Testis (tissue), 3 donors: Measurements from ENCODE around the gene HAPLN3. TPM values are rescaled to one million over a fixed set of nuclear protein-coding genes. Genes with fewer than 3 reads are reported as not detected.

Experiments
- DNase-seq: peaks from one replicate; pipeline ENCODE4 v3.0.0-alpha.2; 2019
- H3K27ac ChIP-seq, 2 donors: fragments of 200-600 bp; sonication (generic); one replicate each; pipeline ENCODE4 v1.5.1; 2019
- H3K27me3 ChIP-seq: fragments of 200-600 bp; sonication (generic); one replicate; pipeline ENCODE4 v1.5.1; 2019
- H3K36me3 ChIP-seq: fragments of 200-600 bp; sonication (generic); one replicate; pipeline ENCODE4 v1.5.1; 2017; ENCODE audit warnings: low read depth; ENCODE audit errors: missing control alignments
- H3K4me1 ChIP-seq: fragments of 200-600 bp; sonication (generic); one replicate; pipeline ENCODE4 v1.5.1; 2019
- H3K4me3 ChIP-seq, 2 donors: fragments of 200-600 bp; sonication (generic); one replicate each; pipeline ENCODE4 v1.5.1; 2017 to 2019
- H3K9me3 ChIP-seq: fragments of 200-600 bp; sonication (generic); one replicate; pipeline ENCODE4 v1.5.1; 2017
- CTCF ChIP-seq, 3 experiments: fragments of 450-650 bp in 2 of 3; fragments of 200-600 bp in 1 of 3; sonication (generic) in 1 of 3; IDR thresholded peaks; one replicate each; pipeline ENCODE4 v1.5.1; 2016 to 2019; ENCODE audit warnings: antibody characterized with exemption in 3 of 3, mild to moderate bottlenecking in 2 of 3, moderate library complexity in 1 of 3
- POLR2A ChIP-seq: fragments of 450-650 bp; IDR thresholded peaks from one replicate; pipeline ENCODE4 v1.6.1; 2017; ENCODE audit warnings: antibody characterized with exemption, mild to moderate bottlenecking, moderate library complexity
- WGBS, 2 donors: methylation state at CpG; one replicate each; pipeline ENCODE4 v1.1.5; 2018; 5-methylcytosine and 5-hydroxymethylcytosine counted together
- intact Hi-C: fragments of 100-400 bp; cut with DNase I; formaldehyde crosslinking; loops from one replicate; pipeline ENCODE4 v1.15.1; 2023; ENCODE audit warnings: low total_unique reads
- polyA plus RNA-seq: library from polyadenylated mRNA; stranded (reverse); fragments of 350-450 nt; fragmentation: Illumina TruSeq; extraction: RNeasy Lipid Tissue Mini Kit (QIAGEN cat#74804); gene quantifications from one replicate; pipeline ENCODE4 v1.2.3, GENCODE V29; 2014; ENCODE audit warnings: low read depth, low replicate concordance; ENCODE audit not compliant: insufficient read depth
- total RNA-seq, 2 donors: library from RNA; depleted of rRNA; stranded (reverse); fragments of >200 nt; gene quantifications; one replicate each; pipeline ENCODE4 v1.2.3, GENCODE V29; 2016

HAPLN3 gene
- total and polyA plus RNA-seq, 3 donors from 2014 or later: 4.8 to 5.6 (median 5.0) TPM

GRCh38 chr15:88896333-88897033 lies 1.1 kb upstream of the HAPLN3 start:
- Histone ChIP-seq H3K36me3 (no peaks in the 10 kb centered on the region), H3K9me3 (no peaks in the 10 kb centered on the region), H3K27ac (no peak overlapping the region), H3K27me3 (no peaks in the 10 kb centered on the region), H3K4me3 (no peak overlapping the region), H3K4me1 (peaks cover 15% of the 10 kb centered on the region)
- TF ChIP-seq CTCF (IDR thresholded peaks at IDR 0.05) (no peak), POLR2A (no peak)
- intact Hi-C loops: no loop called here
- 66 to 83% methylated on average over 8 of the region's 8 CpGs for WGBS, 2 donors
- no peak for DNase-seq

DNA sequence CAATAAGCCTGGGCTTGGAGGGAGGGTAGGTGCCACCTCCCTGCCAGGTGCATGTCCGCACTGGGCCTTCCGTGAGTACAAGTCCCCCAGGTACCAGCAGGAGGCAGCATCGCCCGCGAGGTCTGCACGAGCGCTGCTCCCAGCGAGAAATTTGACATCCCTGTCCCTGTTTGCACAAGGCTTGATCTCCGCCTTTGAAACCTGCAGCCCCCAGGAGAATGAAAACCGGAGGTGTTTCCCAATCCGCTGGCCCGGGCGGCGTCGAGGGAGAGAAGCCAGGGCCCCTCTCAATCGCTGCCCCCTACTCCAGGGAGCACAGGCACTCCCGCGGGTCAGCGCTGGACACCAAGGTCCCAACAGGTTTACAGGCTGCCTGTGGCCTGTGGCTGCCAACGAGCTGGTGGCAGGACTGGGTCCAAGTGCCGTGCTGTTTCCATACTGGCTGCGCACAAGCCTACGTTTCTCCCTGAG lies 961 bp downstream of the HAPLN3 start:
- peak; percentile 69 for DNase-seq
- WGBS, 2 donors: 2 to 11% methylated on average over 8 to 23 of the region's 23 CpGs
- H3K4me1 ChIP-seq: peaks cover 15% of the 10 kb centered on the region
- H3K27me3 ChIP-seq: no peaks in the 10 kb centered on the region
- H3K36me3 ChIP-seq: no peaks in the 10 kb centered on the region
- intact Hi-C loops: no loop called here
- no peak for TF ChIP-seq POLR2A
- TF ChIP-seq CTCF (IDR thresholded peaks at IDR 0.05): peak in 2 of 3 experiments; percentile 35 to 40
- H3K27ac ChIP-seq: no peak overlapping the region
- no peaks in the 10 kb centered on the region for H3K9me3 ChIP-seq
- peak overlapping the region; percentile 43 to 45 for H3K4me3 ChIP-seq

DNA sequence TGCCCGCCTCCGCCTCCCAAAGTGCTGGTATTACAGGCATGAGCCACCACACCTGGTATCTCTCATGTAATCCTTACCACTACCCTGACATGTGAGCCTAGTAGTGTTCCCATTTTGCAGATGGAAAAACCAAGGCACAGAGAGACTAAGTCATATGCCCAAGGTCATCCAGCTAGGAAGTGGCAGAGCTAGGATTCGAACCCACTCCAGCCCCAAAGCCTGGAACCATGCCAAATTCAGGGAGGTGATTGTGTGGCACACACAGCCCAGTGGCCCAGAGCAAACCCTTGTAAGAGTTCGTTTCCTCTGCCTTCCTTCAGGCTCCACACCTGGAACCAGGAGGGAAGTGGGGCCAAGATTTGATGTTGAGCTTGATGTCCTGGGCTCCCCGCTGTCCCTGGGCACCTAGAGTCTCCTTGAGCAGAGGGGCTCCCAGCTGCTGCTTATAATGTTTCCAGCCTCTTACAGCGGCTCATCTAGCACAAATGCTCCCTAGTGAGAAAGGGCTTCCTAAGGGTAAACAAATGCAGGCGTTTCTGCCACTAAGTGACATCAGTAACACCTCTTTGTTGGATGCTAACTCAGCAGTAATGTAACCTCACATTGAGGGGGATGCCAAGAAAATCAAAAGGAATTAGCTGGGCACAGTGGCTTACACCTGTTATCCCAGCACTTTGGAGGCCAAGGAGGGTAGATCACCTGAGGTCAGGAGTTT lies 3.6 kb downstream of the HAPLN3 start:
- no peaks in the 10 kb centered on the region for H3K9me3 ChIP-seq
- no peaks in the 10 kb centered on the region for H3K27me3 ChIP-seq
- DNase-seq: no peak
- no peak for TF ChIP-seq CTCF (IDR thresholded peaks at IDR 0.05)
- no peak for TF ChIP-seq POLR2A
- intact Hi-C loops: no loop called here
- H3K4me1 ChIP-seq: peaks cover 3% of the 10 kb centered on the region
- no peaks in the 10 kb centered on the region for H3K36me3 ChIP-seq
- no peak overlapping the region for H3K4me3 ChIP-seq
- H3K27ac ChIP-seq: no peak overlapping the region
- WGBS, 2 donors: 80 to 87% methylated on average over 7 of the region's 7 CpGs

GRCh38 chr15:88890495-88890894 lies 4.8 kb downstream of the HAPLN3 start:
- no peaks in the 10 kb centered on the region for H3K9me3 ChIP-seq
- no peak overlapping the region for H3K27ac ChIP-seq
- no peak overlapping the region for H3K4me3 ChIP-seq
- no peak for TF ChIP-seq CTCF (IDR thresholded peaks at IDR 0.05)
- TF ChIP-seq POLR2A: no peak
- no peaks in the 10 kb centered on the region for H3K36me3 ChIP-seq
- peaks cover 3% of the 10 kb centered on the region for H3K4me1 ChIP-seq
- WGBS, 2 donors: 97 to 98% methylated on average over 4 of the region's 4 CpGs
- DNase-seq: no peak
- no peaks in the 10 kb centered on the region for H3K27me3 ChIP-seq
- intact Hi-C loops: no loop called here
